Heart left ventricle (tissue), 13 donors: Measurements from ENCODE around the gene RASL10A.

Experiments used
- POLR2A ChIP-seq, 2 donors: fragments of 450-650 bp; IDR thresholded peaks; one replicate each; pipeline ENCODE4 v1.6.1; 2017; ENCODE audit warnings: antibody characterized with exemption in 2 of 2, mild to moderate bottlenecking in 2 of 2, moderate library complexity in 2 of 2
- TF ChIP-seq, protein P1 (sequence below), 12 donors: fragments of 200-600 bp; sonication (generic) in 4 of 12; IDR thresholded peaks; one replicate each; pipeline versions ENCODE4 v1.5.0 to v1.8.0; 2018 to 2022; ENCODE audit warnings: antibody characterized with exemption in 12 of 12, mild to moderate bottlenecking in 5 of 12
- donor health status: ischemic (EF 13 %, LVEDD 7.1; RV severe dilation, severe dysfunction).
- donor health status: DM: no; HTN: yes; CAD: no.
- donor health status: DM: no; HTN: no; CAD: no.
- donor health status: ischemic (EF 25% LVEDD 6.9; RV normal size, moderate dysfunction).
- donor health status: ischemic (EF 25% LVEDD 5.7; RV mildly dilated, moderate dysfunction).
- donor health status: ischemic (EF 35%, LVEDD 5.7; RV mildly dilated, moderate dysfunction).
- donor health status: nonischemic (EF 11% LVEDD 7.7; RV severe dilation, severe dysfunction).
- donor health status: DM: yes; HTN: yes; CAD: no.
- donor health status: PGD.
- donor health status: ischemic (EF 29% LVEDD 5.4; RV normal size, mild dysfunction).
- donor health status: nonischemic (EF 23%, LVEDD 6.1; RV moderate dilation, normal function).

DNA sequence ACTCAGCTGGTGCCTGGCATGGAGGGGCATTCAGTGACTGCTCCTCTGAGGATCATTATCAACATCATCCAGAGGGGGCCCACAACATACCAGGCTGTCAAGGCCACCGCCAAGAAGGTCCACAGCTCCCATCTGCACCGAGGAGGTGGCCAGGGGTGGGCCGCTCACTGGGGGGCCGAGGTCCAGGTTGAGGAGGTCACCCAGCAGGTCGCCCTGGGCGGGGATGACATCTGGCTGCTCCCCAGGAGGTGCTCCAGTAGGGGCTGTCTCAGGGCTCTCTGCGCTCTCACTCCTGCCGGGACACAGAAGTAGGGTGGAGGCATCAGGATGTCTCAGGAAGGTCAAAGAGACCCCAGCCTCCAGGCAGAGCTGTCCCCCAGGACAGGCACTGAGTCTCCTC, 25.1 kb upstream of the RASL10A start:
- TF ChIP-seq POLR2A (IDR thresholded peaks at IDR 0.05): no peak
- TF ChIP-seq, protein P1, sequence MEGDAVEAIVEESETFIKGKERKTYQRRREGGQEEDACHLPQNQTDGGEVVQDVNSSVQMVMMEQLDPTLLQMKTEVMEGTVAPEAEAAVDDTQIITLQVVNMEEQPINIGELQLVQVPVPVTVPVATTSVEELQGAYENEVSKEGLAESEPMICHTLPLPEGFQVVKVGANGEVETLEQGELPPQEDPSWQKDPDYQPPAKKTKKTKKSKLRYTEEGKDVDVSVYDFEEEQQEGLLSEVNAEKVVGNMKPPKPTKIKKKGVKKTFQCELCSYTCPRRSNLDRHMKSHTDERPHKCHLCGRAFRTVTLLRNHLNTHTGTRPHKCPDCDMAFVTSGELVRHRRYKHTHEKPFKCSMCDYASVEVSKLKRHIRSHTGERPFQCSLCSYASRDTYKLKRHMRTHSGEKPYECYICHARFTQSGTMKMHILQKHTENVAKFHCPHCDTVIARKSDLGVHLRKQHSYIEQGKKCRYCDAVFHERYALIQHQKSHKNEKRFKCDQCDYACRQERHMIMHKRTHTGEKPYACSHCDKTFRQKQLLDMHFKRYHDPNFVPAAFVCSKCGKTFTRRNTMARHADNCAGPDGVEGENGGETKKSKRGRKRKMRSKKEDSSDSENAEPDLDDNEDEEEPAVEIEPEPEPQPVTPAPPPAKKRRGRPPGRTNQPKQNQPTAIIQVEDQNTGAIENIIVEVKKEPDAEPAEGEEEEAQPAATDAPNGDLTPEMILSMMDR (IDR thresholded peaks at IDR 0.05): no peak
